Lung (tissue), 12 donors: Measurements from ENCODE around the gene SFSWAP. TPM values are rescaled to one million over a fixed set of nuclear protein-coding genes. Genes with fewer than 3 reads are reported as not detected.

Experiments used
- ATAC-seq: fragments of 200-7000 bp; cut with Tn5 transposase; one replicate; pipeline ENCODE4 v1.9.1; 2020; ENCODE audit warnings: moderate number of reproducible peaks; ENCODE audit not compliant: insufficient read depth, low FRiP score
- DNase-seq, 3 donors: peaks; one replicate each; pipeline ENCODE4 v3.0.0-alpha.2; 2013 to 2017
- H3K27ac ChIP-seq, 2 donors: one replicate each; pipeline ENCODE4 v1.5.1; 2013; ENCODE audit warnings: mild to moderate bottlenecking in 2 of 2, moderate library complexity in 2 of 2, control low read depth in 1 of 2, inconsistent platforms in 1 of 2, low read depth in 1 of 2, low read length in 1 of 2
- H3K27me3 ChIP-seq, 3 donors: one replicate each; pipeline ENCODE4 v1.5.1; 2013; ENCODE audit warnings: low read length in 2 of 3; ENCODE audit not compliant: control insufficient read depth in 3 of 3, insufficient read depth in 3 of 3
- H3K36me3 ChIP-seq, 4 donors: one replicate each; pipeline ENCODE4 v1.5.1; 2013; ENCODE audit warnings: low read length in 4 of 4, mild to moderate bottlenecking in 1 of 4, moderate library complexity in 1 of 4; ENCODE audit not compliant: control insufficient read depth in 4 of 4, insufficient read depth in 4 of 4
- H3K4me1 ChIP-seq, 5 donors: one replicate each; pipeline ENCODE4 v1.5.1; 2013; ENCODE audit warnings: low read length in 5 of 5, mild to moderate bottlenecking in 2 of 5, moderate library complexity in 1 of 5; ENCODE audit not compliant: control insufficient read depth in 5 of 5, insufficient read depth in 5 of 5
- H3K4me3 ChIP-seq: one replicate; pipeline ENCODE4 v1.5.1; 2013; ENCODE audit warnings: mild to moderate bottlenecking, control low read depth, moderate library complexity
- H3K9ac ChIP-seq, 2 donors: one replicate each; pipeline ENCODE4 v1.5.1; 2013; ENCODE audit warnings: low read length in 2 of 2, control low read depth in 1 of 2; ENCODE audit not compliant: insufficient read depth in 1 of 2
- H3K9me3 ChIP-seq, 4 donors: one replicate each; pipeline ENCODE4 v1.5.1; 2013; ENCODE audit warnings: low read length in 3 of 4, mild to moderate bottlenecking in 1 of 4, moderate library complexity in 1 of 4; ENCODE audit not compliant: control insufficient read depth in 4 of 4, insufficient read depth in 3 of 4
- WGBS, 2 donors: extraction: QIAGEN DNeasy Blood & Tissue Kit; methylation state at CpG; one replicate each; pipeline ENCODE4 v1.1.7; 2013; 5-methylcytosine and 5-hydroxymethylcytosine counted together
- polyA plus RNA-seq, 2 donors: library from polyadenylated mRNA; stranded (reverse); fragments of 200-250 nt; gene quantifications; one replicate each; pipeline ENCODE4 v1.2.1, GENCODE V29; 2013
- total RNA-seq, 2 donors: library from RNA; depleted of rRNA in 1 of 2; stranded (reverse); fragments of >200 nt in 1 of 2; gene quantifications; one replicate each; pipeline ENCODE4 v1.2.1, GENCODE V29; 2014 to 2021
- TF ChIP-seq, protein P1 (sequence below): IDR thresholded peaks from 2 replicates; pipeline ENCODE4 v1.5.1; 2012; ENCODE audit warnings: mild to moderate bottlenecking; ENCODE audit errors: control extremely low read depth, extremely low read depth
- donor health status: control.
- donor health status: control.
- donor health status: Bipolar disorder and iron deficiency.
- donor health status: healthy.
- donor health status: DM: yes; HTN: yes; CAD: no.

Gene SFSWAP
- total and polyA plus RNA-seq, 4 donors = 23.3 to 49.9 (median 40.0) TPM

DNA sequence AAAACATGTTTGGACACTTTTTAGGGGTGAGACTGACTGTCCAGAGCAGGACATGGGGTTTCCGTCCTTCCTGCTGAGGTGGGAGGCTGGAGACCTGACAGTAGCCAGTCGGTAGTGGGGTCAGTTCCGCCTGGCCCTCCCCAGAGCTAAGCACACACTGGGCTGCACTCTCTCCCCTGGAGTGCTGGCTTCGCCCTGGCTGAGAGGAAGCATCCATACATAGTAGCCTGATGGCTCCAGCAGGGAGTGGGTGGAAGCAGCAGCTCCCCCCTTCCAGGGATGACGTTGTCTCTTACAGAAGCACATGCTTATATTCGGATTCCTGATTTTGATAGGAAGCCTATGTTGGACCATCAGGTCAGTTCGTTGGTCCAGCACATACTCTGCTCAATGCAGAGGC is 40.4 kb downstream of the SFSWAP start:
- no peak overlapping the region for H3K27ac ChIP-seq
- ATAC-seq = no peak
- H3K9ac ChIP-seq = no peak overlapping the region
- TF ChIP-seq, protein P1, sequence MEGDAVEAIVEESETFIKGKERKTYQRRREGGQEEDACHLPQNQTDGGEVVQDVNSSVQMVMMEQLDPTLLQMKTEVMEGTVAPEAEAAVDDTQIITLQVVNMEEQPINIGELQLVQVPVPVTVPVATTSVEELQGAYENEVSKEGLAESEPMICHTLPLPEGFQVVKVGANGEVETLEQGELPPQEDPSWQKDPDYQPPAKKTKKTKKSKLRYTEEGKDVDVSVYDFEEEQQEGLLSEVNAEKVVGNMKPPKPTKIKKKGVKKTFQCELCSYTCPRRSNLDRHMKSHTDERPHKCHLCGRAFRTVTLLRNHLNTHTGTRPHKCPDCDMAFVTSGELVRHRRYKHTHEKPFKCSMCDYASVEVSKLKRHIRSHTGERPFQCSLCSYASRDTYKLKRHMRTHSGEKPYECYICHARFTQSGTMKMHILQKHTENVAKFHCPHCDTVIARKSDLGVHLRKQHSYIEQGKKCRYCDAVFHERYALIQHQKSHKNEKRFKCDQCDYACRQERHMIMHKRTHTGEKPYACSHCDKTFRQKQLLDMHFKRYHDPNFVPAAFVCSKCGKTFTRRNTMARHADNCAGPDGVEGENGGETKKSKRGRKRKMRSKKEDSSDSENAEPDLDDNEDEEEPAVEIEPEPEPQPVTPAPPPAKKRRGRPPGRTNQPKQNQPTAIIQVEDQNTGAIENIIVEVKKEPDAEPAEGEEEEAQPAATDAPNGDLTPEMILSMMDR = no peak
- WGBS, 2 donors = 89 to 92% methylated on average over 7 of the region's 7 CpGs
- DNase-seq = no peak
- peaks cover 16 to 49% (median 38%) of the 10 kb centered on the region in 4 donors for H3K36me3 ChIP-seq
- no peaks in the 10 kb centered on the region for H3K27me3 ChIP-seq
- H3K9me3 ChIP-seq = peaks cover 0 to 2% (median 0%) of the 10 kb centered on the region in 4 donors
- H3K4me3 ChIP-seq = no peak overlapping the region
- H3K4me1 ChIP-seq = no peaks in the 10 kb centered on the region

DNA sequence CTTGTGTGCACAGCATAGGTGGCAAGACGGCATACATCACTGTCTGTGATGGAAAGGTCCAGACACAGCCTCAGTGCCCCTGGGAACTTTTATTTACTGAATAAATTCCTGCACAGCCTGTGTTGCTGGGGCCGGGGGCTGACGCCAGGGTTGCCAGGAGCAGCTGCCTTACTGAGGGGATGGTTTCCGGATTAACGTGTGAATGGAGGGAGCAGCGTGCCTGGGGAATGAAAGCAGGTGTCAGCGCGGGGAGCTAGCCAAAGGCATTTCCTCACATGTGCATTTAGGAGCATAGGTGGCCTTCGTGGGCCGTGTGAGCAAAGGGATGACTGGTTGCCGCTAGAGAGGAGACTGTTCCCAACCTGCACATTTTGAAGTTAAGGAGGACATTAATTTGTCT is 41.6 kb downstream of the SFSWAP start:
- H3K27me3 ChIP-seq = no peaks in the 10 kb centered on the region
- H3K4me3 ChIP-seq = no peak overlapping the region
- ATAC-seq (no peak), DNase-seq (no peak)
- no peak overlapping the region for H3K27ac ChIP-seq
- WGBS, 2 donors = 91 to 92% methylated on average over 11 of the region's 11 CpGs
- H3K9ac ChIP-seq = no peak overlapping the region
- TF ChIP-seq, protein P1 = no peak
- peaks cover 19 to 55% (median 41%) of the 10 kb centered on the region in 4 donors for H3K36me3 ChIP-seq
- H3K9me3 ChIP-seq = peaks cover 0 to 2% (median 0%) of the 10 kb centered on the region in 4 donors
- no peaks in the 10 kb centered on the region for H3K4me1 ChIP-seq

- no peak overlapping the region for H3K27ac ChIP-seq
- peaks cover 19 to 58% (median 41%) of the 10 kb centered on the region in 4 donors for H3K36me3 ChIP-seq
- WGBS, 2 donors = 96 to 97% methylated on average over 20 of the region's 20 CpGs
- no peak overlapping the region for H3K9ac ChIP-seq
- no peaks in the 10 kb centered on the region for H3K4me1 ChIP-seq
- TF ChIP-seq, protein P1 = no peak
- DNase-seq (no peak), ATAC-seq (no peak)
- peaks cover 0 to 2% (median 0%) of the 10 kb centered on the region in 4 donors for H3K9me3 ChIP-seq
- no peaks in the 10 kb centered on the region for H3K27me3 ChIP-seq
- no peak overlapping the region for H3K4me3 ChIP-seq
Observed at GRCh38 chr12:131753005-131753404, 42.1 kb downstream of the SFSWAP start.

GRCh38 chr12:131753757-131754156 is 42.9 kb downstream of the SFSWAP start:
- TF ChIP-seq, protein P1 = no peak
- Histone ChIP-seq H3K27me3 (no peaks in the 10 kb centered on the region), H3K9me3 (peaks cover 0 to 2% (median 0%) of the 10 kb centered on the region in 4 donors), H3K4me1 (no peaks in the 10 kb centered on the region), H3K27ac (no peak overlapping the region), H3K36me3 (peaks cover 25 to 63% (median 47%) of the 10 kb centered on the region in 4 donors), H3K4me3 (no peak overlapping the region), H3K9ac (no peak overlapping the region)
- WGBS, 2 donors = 97 to 100% methylated on average over 8 of the region's 8 CpGs
- ATAC-seq (no peak), DNase-seq (no peak)
